ENCODE data around the gene EME2.

EME2 gene

DNA sequence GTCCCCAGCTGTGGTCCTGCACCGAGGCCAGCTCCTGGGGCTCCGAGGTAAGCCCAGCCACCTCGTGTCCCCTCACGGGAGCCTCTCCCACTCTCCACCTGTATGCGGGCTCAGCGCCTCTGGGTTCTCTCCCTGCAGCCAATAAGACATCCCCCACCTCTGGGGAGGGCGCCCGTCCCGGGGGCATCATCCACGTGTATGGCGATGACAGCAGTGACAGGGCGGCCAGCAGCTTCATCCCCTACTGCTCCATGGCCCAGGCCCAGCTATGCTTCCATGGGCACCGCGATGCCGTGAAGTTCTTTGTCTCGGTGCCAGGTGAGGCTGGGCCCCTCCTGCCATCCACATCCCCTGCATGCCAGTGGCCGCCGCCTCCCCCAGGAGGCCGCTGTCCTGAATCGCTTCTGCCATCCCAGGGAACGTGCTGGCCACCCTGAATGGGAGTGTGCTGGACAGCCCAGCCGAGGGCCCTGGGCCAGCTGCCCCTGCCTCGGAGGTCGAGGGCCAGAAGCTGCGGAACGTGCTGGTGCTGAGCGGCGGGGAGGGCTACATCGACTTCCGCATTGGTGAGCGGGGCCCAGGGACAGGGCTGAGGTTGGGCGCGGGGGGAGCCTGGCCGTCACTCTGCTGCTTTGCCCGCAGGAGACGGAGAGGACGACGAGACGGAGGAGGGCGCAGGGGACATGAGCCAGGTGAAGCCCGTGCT is 4.4 kb upstream of the EME2 start:
- no peak for DNase-seq

GRCh38 chr16:1768767-1769401 is 3.7 kb upstream of the EME2 start:
- DNase-seq: no peak

DNA sequence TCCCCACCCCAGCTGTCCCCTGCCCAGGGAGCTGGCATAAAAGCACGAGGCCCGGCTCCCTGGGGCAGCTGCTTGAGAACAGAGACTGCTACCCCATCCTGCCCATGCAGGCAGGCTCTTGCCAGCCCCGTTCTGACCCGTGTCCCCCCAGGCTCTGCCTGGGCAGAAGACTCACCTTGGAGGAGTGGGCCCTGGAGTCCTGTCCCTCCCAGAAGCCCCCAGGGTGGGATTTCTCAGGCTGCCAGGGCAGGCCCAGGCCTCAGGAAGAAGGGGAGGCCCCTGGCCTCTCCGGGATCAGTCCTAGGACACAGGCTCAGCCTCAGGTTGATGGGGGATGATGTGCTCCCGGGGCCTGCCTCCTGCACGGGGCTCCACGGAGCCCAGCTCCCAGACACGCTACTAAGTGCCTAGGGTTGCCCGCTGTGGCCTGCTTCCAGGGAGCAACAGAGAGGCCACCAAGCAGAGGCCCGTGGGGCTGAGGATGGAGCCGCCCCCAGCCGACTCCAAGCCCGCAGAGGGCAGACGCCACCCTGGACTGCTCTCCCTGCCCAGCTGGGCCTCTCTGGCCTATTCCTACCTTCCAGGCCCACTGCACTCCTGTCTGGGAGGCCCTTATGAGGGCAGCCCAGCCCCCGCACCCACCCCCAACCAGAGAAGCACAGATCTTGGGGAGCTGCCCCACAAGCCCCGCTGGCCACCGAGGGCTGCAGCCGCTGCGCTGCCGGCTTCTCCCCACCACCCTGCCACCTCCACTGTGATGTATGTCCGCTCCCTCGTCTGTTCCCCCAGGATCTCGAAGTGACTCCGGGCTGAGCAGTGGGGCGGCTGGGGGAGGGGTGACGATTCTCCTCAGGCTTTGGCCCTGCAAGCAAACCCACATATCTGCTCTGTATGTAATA is 3.0 kb upstream of the EME2 start:
- DNase-seq: no peak

- peak; percentile 55 for DNase-seq
These were observed 2.1 kb upstream of the EME2 start for GRCh38 chr16:1770328-1771187.

GRCh38 chr16:1771188-1771863 is 1.3 kb upstream of the EME2 start, which contains the start of gene NME3:
Gene NME3, minus strand, starts transcription at chr16:1771543. Its CDS starts 9 bp downstream, at chr16:1771534.
- DNase-seq: peak; percentile 86

DNA sequence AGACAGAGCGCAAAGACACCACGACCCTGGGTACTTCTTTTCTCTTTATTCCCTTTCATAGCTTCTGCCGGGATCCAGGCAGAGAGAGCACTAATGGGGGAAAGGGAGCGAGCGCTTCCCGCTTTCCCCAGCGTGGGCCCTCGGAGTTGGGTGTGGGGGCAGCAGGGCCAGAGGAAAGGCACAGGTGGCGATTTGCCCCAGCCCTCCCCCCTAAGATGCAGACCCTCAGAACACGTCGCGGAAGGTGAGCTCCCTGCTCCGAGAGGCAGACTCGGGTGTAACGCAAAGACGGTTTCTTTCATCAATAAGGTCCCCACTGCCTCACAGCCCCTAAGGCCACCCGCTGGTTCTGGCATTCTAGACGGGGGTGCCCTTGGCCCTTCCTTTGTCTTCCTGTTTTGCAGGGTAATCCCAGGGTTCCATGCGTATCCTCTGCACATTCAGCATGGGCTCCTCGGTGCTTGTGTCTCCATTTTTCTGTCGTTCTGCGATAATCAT is 697 bp upstream of the EME2 start:
- DNase-seq: no peak

GRCh38 chr16:1772908-1773702 is 495 bp downstream of the EME2 start, which contains the start of gene MRPS34:
Gene MRPS34, minus strand, starts transcription at chr16:1773134. Its CDS starts 15 bp downstream, at chr16:1773119.
- peak; percentile 84 for DNase-seq

- peak; percentile 39 for DNase-seq
These were observed 1.3 kb downstream of the EME2 start for GRCh38 chr16:1773703-1774447.

- no peak for DNase-seq
These were observed 1.8 kb downstream of the EME2 start for GRCh38 chr16:1774448-1774780.

GRCh38 chr16:1775006-1775845 is 2.6 kb downstream of the EME2 start:
- DNase-seq: no peak

DNA sequence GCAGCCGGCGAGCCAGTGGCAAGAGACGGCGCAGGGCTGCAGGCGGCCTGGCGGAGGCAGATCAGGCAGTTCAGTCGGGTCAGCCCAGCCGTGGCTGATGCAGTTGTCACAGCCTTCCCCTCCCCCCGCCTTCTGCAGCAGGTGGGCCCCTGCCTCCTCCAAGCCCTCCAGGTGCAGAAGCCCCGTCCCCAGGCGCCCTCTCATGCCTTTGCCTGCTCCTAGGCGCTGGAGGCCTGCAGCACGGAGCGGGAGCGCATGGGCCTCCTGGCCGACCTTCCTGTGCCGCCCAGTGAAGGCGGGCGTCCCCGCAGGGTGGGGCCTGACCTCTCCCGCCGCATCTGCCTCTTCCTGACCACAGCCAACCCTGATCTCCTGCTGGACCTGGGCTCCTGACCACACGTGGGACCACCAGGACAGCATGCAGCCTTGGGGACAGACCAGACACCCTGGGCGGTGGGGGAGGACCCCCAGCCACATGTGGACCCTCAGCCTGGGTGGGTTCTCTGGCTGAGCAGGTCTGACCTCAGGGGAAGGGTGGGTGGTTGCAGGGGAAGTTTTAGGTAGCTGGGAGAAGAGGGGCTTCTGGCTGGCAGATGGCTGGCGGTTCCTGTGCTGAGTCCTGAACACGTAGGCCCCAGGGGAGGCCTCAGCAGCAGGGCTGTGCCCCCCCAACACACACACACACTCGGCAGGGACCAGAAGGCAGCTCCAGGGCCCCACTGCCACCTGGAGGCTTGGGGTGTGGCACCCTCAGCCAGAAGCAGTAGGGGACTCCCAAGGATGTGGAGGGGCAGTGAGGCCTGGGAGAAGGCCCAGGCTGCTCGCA is 3.4 kb downstream of the EME2 start:
- no peak for DNase-seq

DNA sequence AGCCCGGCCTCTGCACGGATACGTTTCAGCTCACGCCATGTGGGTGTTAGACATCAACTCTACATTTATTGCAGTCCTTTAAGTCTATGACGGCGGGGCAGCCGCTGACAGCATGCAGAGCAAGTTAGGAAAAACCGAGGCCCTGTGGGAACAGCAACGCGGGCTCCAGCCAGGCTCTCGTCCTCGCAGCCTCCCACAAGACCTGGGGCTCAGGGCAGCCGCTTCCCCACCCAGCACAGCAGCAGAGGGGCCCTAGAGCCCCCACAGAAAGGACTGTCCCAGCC is 4.0 kb downstream of the EME2 start:
- no peak for DNase-seq

DNA sequence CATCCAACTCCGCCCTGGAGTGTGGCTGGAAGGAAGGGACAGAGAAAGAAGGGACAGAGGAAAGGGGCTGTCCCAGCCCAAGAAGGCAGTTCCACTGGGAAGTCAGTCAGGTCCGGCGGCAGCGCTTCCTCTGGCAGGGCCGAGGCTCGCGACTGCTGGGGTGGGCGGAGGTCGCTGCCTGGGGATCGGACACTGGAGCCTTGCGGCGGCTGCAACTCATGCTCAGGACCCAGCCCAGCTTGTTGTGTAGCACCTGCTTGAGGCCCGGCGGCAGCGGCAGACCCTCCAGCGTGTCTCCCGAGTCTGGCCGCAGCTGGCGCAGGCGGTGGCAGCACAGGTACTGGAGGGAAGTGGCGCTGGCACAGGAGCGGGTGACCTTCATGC is 4.4 kb downstream of the EME2 start:
- DNase-seq: no peak

GRCh38 chr16:1777375-1778199 is 5.0 kb downstream of the EME2 start:
- no peak for DNase-seq

GRCh38 chr16:1778200-1779179 is 5.9 kb downstream of the EME2 start:
- DNase-seq: no peak

- DNase-seq: no peak
These were observed 6.7 kb downstream of the EME2 start for GRCh38 chr16:1779234-1779701.
